GM12891 (cell line): ENCODE measurements around the gene CDH13.

Source experiments
- POLR2A ChIP-seq: IDR thresholded peaks from 2 replicates; pipeline ENCODE4 v1.6.1; 2011; ENCODE audit warnings: low read depth, low read length, control low read depth
- POLR2AphosphoS5 ChIP-seq: IDR thresholded peaks from 2 replicates; pipeline ENCODE4 v1.6.1; 2011; ENCODE audit warnings: low read depth, low read length, control low read depth
- SPI1 ChIP-seq: IDR thresholded peaks from 2 replicates; pipeline ENCODE4 v1.6.1; 2011; ENCODE audit warnings: low read depth, low read length, control low read depth

DNA sequence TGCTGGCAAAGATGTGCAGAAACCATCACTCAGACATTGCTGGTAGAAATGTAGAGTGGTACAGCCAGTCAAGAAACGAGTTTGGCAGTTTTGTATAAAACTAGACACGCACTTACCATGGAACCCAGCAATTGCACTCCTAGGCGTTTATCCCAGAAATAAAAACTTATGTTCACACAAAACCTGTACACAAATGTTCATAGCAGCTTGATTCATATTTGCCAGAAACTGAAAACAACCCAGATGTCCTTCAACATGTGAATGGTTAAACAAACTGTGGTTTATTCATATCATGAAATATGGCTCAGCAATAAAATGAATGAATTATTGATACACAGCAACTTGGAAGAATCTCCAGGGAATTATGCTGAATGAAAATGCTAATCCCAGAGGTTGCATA, 570.0 kb downstream of the CDH13 start:
- TF ChIP-seq POLR2A (no peak), POLR2AphosphoS5 (no peak), SPI1 (no peak)
